MM.1S (cell line): Measurements from ENCODE around the gene PDZRN3.

Experiments used
- DNase-seq: peaks from one replicate; pipeline ENCODE4 v3.0.0-alpha.2; 2015
- H2AFZ ChIP-seq: fragments of 300-600 bp; sonication (generic); 2 replicates; pipeline ENCODE4 v1.6.0; 2016; ENCODE audit warnings: antibody characterized with exemption, low read length
- H3F3A ChIP-seq: fragments of 300-600 bp; sonication (generic); 2 replicates; pipeline ENCODE4 v1.6.1; 2016; ENCODE audit warnings: mild to moderate bottlenecking, antibody characterized with exemption, low read length, moderate library complexity, mixed read lengths; ENCODE audit not compliant: insufficient read depth
- H3K27ac ChIP-seq: fragments of 300-600 bp; sonication (generic); 2 replicates; pipeline ENCODE4 v1.5.1; 2016; ENCODE audit warnings: mild to moderate bottlenecking, low read length
- H3K27me3 ChIP-seq: fragments of 300-600 bp; sonication (generic); replicated peaks from 2 replicates; pipeline ENCODE4 v1.6.0; 2016; ENCODE audit warnings: low read length; ENCODE audit not compliant: insufficient read depth
- H3K36me3 ChIP-seq: fragments of 300-600 bp; sonication (generic); replicated peaks from 2 replicates; pipeline ENCODE4 v1.6.1; 2016; ENCODE audit warnings: mild to moderate bottlenecking, low read length, mixed read lengths; ENCODE audit not compliant: insufficient read depth
- H3K4me1 ChIP-seq: fragments of 300-600 bp; sonication (generic); 2 replicates; pipeline ENCODE4 v1.6.1; 2016; ENCODE audit warnings: low read length, mixed read lengths
- H3K4me2 ChIP-seq: fragments of 300-600 bp; sonication (generic); 2 replicates; pipeline ENCODE4 v1.6.0; 2016; ENCODE audit warnings: low read depth, low read length
- H3K4me3 ChIP-seq: fragments of 300-600 bp; sonication (generic); 2 replicates; pipeline ENCODE4 v1.5.1; 2016; ENCODE audit warnings: low read length, mixed read lengths
- H3K79me2 ChIP-seq: fragments of 300-600 bp; sonication (generic); 2 replicates; pipeline ENCODE4 v1.6.1; 2016; ENCODE audit warnings: mixed run types, low read length, mixed read lengths
- H3K9ac ChIP-seq: fragments of 300-600 bp; sonication (generic); 2 replicates; pipeline ENCODE4 v1.6.1; 2016; ENCODE audit warnings: low read length, mixed read lengths
- H3K9me2 ChIP-seq: fragments of 300-600 bp; sonication (generic); replicated peaks from 2 replicates; pipeline ENCODE4 v1.6.1; 2016; ENCODE audit warnings: mild to moderate bottlenecking, low read length, mixed read lengths; ENCODE audit not compliant: insufficient read depth
- H3K9me3 ChIP-seq: fragments of 300-600 bp; sonication (generic); replicated peaks from 2 replicates; pipeline ENCODE4 v1.6.1; 2016; ENCODE audit warnings: mild to moderate bottlenecking, low read length, mixed read lengths; ENCODE audit not compliant: insufficient read depth
- H4K20me1 ChIP-seq: fragments of 300-600 bp; sonication (generic); 2 replicates; pipeline ENCODE4 v1.6.1; 2016; ENCODE audit warnings: mild to moderate bottlenecking, low read length, moderate library complexity, mixed read lengths; ENCODE audit not compliant: insufficient read depth
- CTCF ChIP-seq: fragments of 300-600 bp; sonication (generic); IDR thresholded peaks from 2 replicates; pipeline ENCODE4 v1.5.1; 2016; ENCODE audit warnings: antibody characterized with exemption, low read length, mixed read lengths
- EZH2 ChIP-seq: fragments of 300-600 bp; sonication (generic); optimal IDR thresholded peaks from 2 replicates; pipeline ENCODE3; 2017; ENCODE audit warnings: low read depth, mild to moderate bottlenecking, antibody characterized with exemption, low read length, mixed read lengths
- EZH2phosphoT487 ChIP-seq: fragments of 300-600 bp; sonication (generic); IDR thresholded peaks from 2 replicates; pipeline ENCODE4 v1.6.1; 2018; ENCODE audit warnings: antibody characterized with exemption, low read length

The PDZRN3 gene

GRCh38 chr3:73618461-73618860, 6.3 kb downstream of the PDZRN3 start:
- H3F3A ChIP-seq: no peaks in the 10 kb centered on the region
- no peaks in the 10 kb centered on the region for H3K4me1 ChIP-seq
- no peaks in the 10 kb centered on the region for H3K27me3 ChIP-seq
- H3K9me2 ChIP-seq: no peaks in the 10 kb centered on the region
- no peak overlapping the region for H3K4me2 ChIP-seq
- no peak overlapping the region for H3K9ac ChIP-seq
- H3K79me2 ChIP-seq: no peaks in the 10 kb centered on the region
- no peak overlapping the region for H2AFZ ChIP-seq
- no peaks in the 10 kb centered on the region for H3K36me3 ChIP-seq
- DNase-seq: no peak
- H4K20me1 ChIP-seq: no peaks in the 10 kb centered on the region
- H3K9me3 ChIP-seq: no peaks in the 10 kb centered on the region
- TF ChIP-seq CTCF: no peak
- H3K27ac ChIP-seq: no peak overlapping the region
- no peak overlapping the region for H3K4me3 ChIP-seq

- H3K9ac ChIP-seq: no peak overlapping the region
- H4K20me1 ChIP-seq: no peaks in the 10 kb centered on the region
- no peaks in the 10 kb centered on the region for H3K9me2 ChIP-seq
- H3F3A ChIP-seq: no peaks in the 10 kb centered on the region
- no peak overlapping the region for H2AFZ ChIP-seq
- DNase-seq: no peak
- H3K36me3 ChIP-seq: no peaks in the 10 kb centered on the region
- no peak overlapping the region for H3K4me2 ChIP-seq
- no peaks in the 10 kb centered on the region for H3K9me3 ChIP-seq
- TF ChIP-seq EZH2phosphoT487: no peak
- no peak for TF ChIP-seq EZH2
- H3K27me3 ChIP-seq: no peaks in the 10 kb centered on the region
- H3K4me3 ChIP-seq: no peak overlapping the region
- H3K4me1 ChIP-seq: no peaks in the 10 kb centered on the region
- H3K79me2 ChIP-seq: no peaks in the 10 kb centered on the region
- H3K27ac ChIP-seq: no peak overlapping the region
Measured at GRCh38 chr3:73616056-73616455, 8.7 kb downstream of the PDZRN3 start.

GRCh38 chr3:73614419-73614818, 10.3 kb downstream of the PDZRN3 start:
- TF ChIP-seq CTCF (no peak), EZH2 (no peak), EZH2phosphoT487 (no peak)
- Histone ChIP-seq H3K4me3 (no peak overlapping the region), H3K9ac (no peak overlapping the region), H3K4me1 (no peaks in the 10 kb centered on the region), H4K20me1 (no peaks in the 10 kb centered on the region), H3K27me3 (no peaks in the 10 kb centered on the region), H3K27ac (no peak overlapping the region), H3K36me3 (no peaks in the 10 kb centered on the region), H3K9me3 (no peaks in the 10 kb centered on the region), H3K9me2 (no peaks in the 10 kb centered on the region), H2AFZ (no peak overlapping the region), H3K4me2 (no peak overlapping the region), H3F3A (no peaks in the 10 kb centered on the region), H3K79me2 (no peaks in the 10 kb centered on the region)
- no peak for DNase-seq

GRCh38 chr3:73611176-73611575, 13.6 kb downstream of the PDZRN3 start:
- Histone ChIP-seq H3K9ac (no peak overlapping the region), H3K9me3 (no peaks in the 10 kb centered on the region), H2AFZ (no peak overlapping the region), H3K27ac (no peak overlapping the region), H3K27me3 (no peaks in the 10 kb centered on the region), H3F3A (no peaks in the 10 kb centered on the region), H3K4me1 (no peaks in the 10 kb centered on the region), H3K9me2 (no peaks in the 10 kb centered on the region), H3K36me3 (no peaks in the 10 kb centered on the region), H4K20me1 (no peaks in the 10 kb centered on the region), H3K79me2 (no peaks in the 10 kb centered on the region), H3K4me2 (no peak overlapping the region), H3K4me3 (no peak overlapping the region)
- no peak for DNase-seq
- TF ChIP-seq CTCF (no peak), EZH2phosphoT487 (no peak), EZH2 (no peak)
